ENCODE measurements around the gene EID1.
"Not testable (repeated sequence)": the region's sequence is repeated elsewhere in the genome, so short reads cannot be mapped to it uniquely, and the experiment has no call there.

The EID1 gene

DNA sequence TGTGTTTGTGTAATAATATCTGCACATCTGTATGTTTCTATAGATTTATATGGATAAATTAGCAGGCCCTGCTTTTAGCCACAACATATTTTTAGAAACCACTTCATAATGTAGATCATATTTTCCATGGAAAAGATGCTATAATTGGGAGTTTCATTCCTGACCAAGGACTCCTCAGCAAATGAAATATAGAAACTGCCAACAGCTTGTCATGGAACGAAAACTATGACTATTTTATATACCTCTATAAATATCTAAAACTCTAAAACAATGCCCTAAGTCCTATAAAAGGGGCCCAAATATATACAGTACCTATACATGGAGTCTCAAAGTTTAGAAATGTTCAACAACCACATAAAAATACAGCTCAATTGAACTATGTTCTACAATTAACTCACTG lies 27.9 kb downstream of the EID1 start:
- Histone ChIP-seq H3K4me2 (ENCODE audit: low read length) (no peak overlapping the region), H4K20me1 (ENCODE audit: insufficient read depth, low read length) (no peaks in the 10 kb centered on the region), H3F3A (ENCODE audit: insufficient read depth, low read length) (no peaks in the 10 kb centered on the region), H3K4me3 (ENCODE audit: low read depth, low read length, poor library complexity, severe bottlenecking) (no peak overlapping the region), H3K27ac (ENCODE audit: low read depth, low read length, poor library complexity, severe bottlenecking) (no peak overlapping the region), H3K79me2 (ENCODE audit: insufficient read depth, low read length) (no peaks in the 10 kb centered on the region), H3K27me3 (ENCODE audit: insufficient read depth, low read length) (no peaks in the 10 kb centered on the region), H3K36me3 (ENCODE audit: insufficient read depth, low read length) (no peaks in the 10 kb centered on the region), H3K9ac (ENCODE audit: low read length) (no peak overlapping the region), H3K9me3 (ENCODE audit: low read length) (no peaks in the 10 kb centered on the region), H3K9me2 (ENCODE audit: low read depth, low read length) (no peaks in the 10 kb centered on the region), H3K4me1 (ENCODE audit: insufficient read depth, low read length, severe bottlenecking) (no peaks in the 10 kb centered on the region), H2AFZ (ENCODE audit: low read length) (no peak overlapping the region)
- TF ChIP-seq EZH2 (IDR thresholded peaks at IDR 0.05; ENCODE audit: borderline replicate concordance, low read length) (no peak), CTCF (IDR thresholded peaks at IDR 0.05; ENCODE audit: low read length) (no peak)

- not testable (repeated sequence) for H2AFZ ChIP-seq (ENCODE audit: low read length); H3K9me2 ChIP-seq (ENCODE audit: low read depth, low read length); H3K4me1 ChIP-seq (ENCODE audit: insufficient read depth, low read length, severe bottlenecking); H3K9ac ChIP-seq (ENCODE audit: low read length); H3K36me3 ChIP-seq (ENCODE audit: insufficient read depth, low read length); H3K4me3 ChIP-seq (ENCODE audit: low read depth, low read length, poor library complexity, severe bottlenecking); H3K27me3 ChIP-seq (ENCODE audit: insufficient read depth, low read length); H3K4me2 ChIP-seq (ENCODE audit: low read length); H3K79me2 ChIP-seq (ENCODE audit: insufficient read depth, low read length); H4K20me1 ChIP-seq (ENCODE audit: insufficient read depth, low read length); H3K9me3 ChIP-seq (ENCODE audit: low read length); H3F3A ChIP-seq (ENCODE audit: insufficient read depth, low read length); H3K27ac ChIP-seq (ENCODE audit: low read depth, low read length, poor library complexity, severe bottlenecking)
Observed at GRCh38 chr15:48909313-48909712, 31.4 kb downstream of the EID1 start.

DNA sequence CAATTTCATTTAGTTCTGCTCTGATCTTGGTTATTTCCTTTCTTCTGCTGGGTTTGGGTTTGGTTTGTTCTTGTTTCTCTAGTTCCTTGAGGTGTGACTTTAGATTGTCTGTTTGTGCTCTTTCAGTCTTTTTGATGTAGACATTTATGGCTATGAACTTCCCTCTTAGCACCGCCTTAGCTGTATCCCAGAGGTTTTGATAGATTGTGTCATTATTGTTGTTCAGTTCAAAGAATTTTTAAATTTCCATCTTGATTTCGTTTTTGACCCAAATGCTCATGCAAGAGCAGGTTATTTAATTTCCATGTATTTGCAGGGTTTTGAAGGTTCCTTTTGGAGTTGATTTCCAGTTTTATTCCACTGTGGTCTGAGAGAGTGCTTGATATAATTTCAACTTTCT lies 32.6 kb downstream of the EID1 start:
- not testable (repeated sequence) for H3K4me2 ChIP-seq (ENCODE audit: low read length); H4K20me1 ChIP-seq (ENCODE audit: insufficient read depth, low read length); H2AFZ ChIP-seq (ENCODE audit: low read length); H3K9ac ChIP-seq (ENCODE audit: low read length); H3F3A ChIP-seq (ENCODE audit: insufficient read depth, low read length); H3K4me1 ChIP-seq (ENCODE audit: insufficient read depth, low read length, severe bottlenecking); H3K27me3 ChIP-seq (ENCODE audit: insufficient read depth, low read length); H3K36me3 ChIP-seq (ENCODE audit: insufficient read depth, low read length); H3K4me3 ChIP-seq (ENCODE audit: low read depth, low read length, poor library complexity, severe bottlenecking); H3K9me2 ChIP-seq (ENCODE audit: low read depth, low read length); H3K27ac ChIP-seq (ENCODE audit: low read depth, low read length, poor library complexity, severe bottlenecking); H3K79me2 ChIP-seq (ENCODE audit: insufficient read depth, low read length); H3K9me3 ChIP-seq (ENCODE audit: low read length)

- H3K27me3 ChIP-seq (ENCODE audit: insufficient read depth, low read length): no peaks in the 10 kb centered on the region
- no peak overlapping the region for H2AFZ ChIP-seq (ENCODE audit: low read length)
Observed at GRCh38 chr15:48913141-48913540, 35.2 kb downstream of the EID1 start.

More at GRCh38 chr15:48913141-48913540, 35.2 kb downstream of the EID1 start:
- H3K4me1 ChIP-seq (ENCODE audit: insufficient read depth, low read length, severe bottlenecking): no peaks in the 10 kb centered on the region
- no peaks in the 10 kb centered on the region for H3K36me3 ChIP-seq (ENCODE audit: insufficient read depth, low read length)
- no peak overlapping the region for H3K4me2 ChIP-seq (ENCODE audit: low read length)
- no peaks in the 10 kb centered on the region for H3K79me2 ChIP-seq (ENCODE audit: insufficient read depth, low read length)
- H4K20me1 ChIP-seq (ENCODE audit: insufficient read depth, low read length): no peaks in the 10 kb centered on the region
- no peak overlapping the region for H3K27ac ChIP-seq (ENCODE audit: low read depth, low read length, poor library complexity, severe bottlenecking)
- TF ChIP-seq EZH2 (IDR thresholded peaks at IDR 0.05; ENCODE audit: borderline replicate concordance, low read length): no peak
- TF ChIP-seq CTCF (IDR thresholded peaks at IDR 0.05; ENCODE audit: low read length): no peak
- no peaks in the 10 kb centered on the region for H3K9me3 ChIP-seq (ENCODE audit: low read length)
- no peak overlapping the region for H3K4me3 ChIP-seq (ENCODE audit: low read depth, low read length, poor library complexity, severe bottlenecking)
- H3K9me2 ChIP-seq (ENCODE audit: low read depth, low read length): no peaks in the 10 kb centered on the region
- H3F3A ChIP-seq (ENCODE audit: insufficient read depth, low read length): no peaks in the 10 kb centered on the region
- H3K9ac ChIP-seq (ENCODE audit: low read length): no peak overlapping the region

Measured in OCI-LY1 (cell line).